ENCODE data around the gene HTR7.

Gene HTR7

GRCh38 chr10:90740265-90740664 is 117.6 kb downstream of the HTR7 start:
- DNase-seq (ENCODE audit: low read depth): no peak

- DNase-seq (ENCODE audit: low read depth): no peak
Measured at GRCh38 chr10:90738885-90739284, 119.0 kb downstream of the HTR7 start.

- DNase-seq (ENCODE audit: low read depth): no peak
Measured at GRCh38 chr10:90734415-90734814, 123.4 kb downstream of the HTR7 start.

- DNase-seq (ENCODE audit: low read depth): no peak
Measured at GRCh38 chr10:90732581-90732980, 125.3 kb downstream of the HTR7 start.

- DNase-seq (ENCODE audit: low read depth): no peak
Measured at GRCh38 chr10:90723416-90724068, 134.3 kb downstream of the HTR7 start.

GRCh38 chr10:90722832-90723231 is 135.0 kb downstream of the HTR7 start:
- no peak for DNase-seq (ENCODE audit: low read depth)

- no peak for DNase-seq (ENCODE audit: low read depth)
Measured at GRCh38 chr10:90718182-90718581, 139.7 kb downstream of the HTR7 start.

GRCh38 chr10:90712529-90712928 is 145.3 kb downstream of the HTR7 start:
- DNase-seq (ENCODE audit: low read depth): no peak

- DNase-seq (ENCODE audit: low read depth): no peak
Measured at GRCh38 chr10:90709727-90710126, 148.1 kb downstream of the HTR7 start.

GRCh38 chr10:90707657-90708056 is 150.2 kb downstream of the HTR7 start:
- DNase-seq (ENCODE audit: low read depth): no peak

- no peak for DNase-seq (ENCODE audit: low read depth)
Measured at GRCh38 chr10:90701428-90701827, 156.4 kb downstream of the HTR7 start.

- DNase-seq (ENCODE audit: low read depth): no peak
Measured at GRCh38 chr10:90695915-90696676, 161.7 kb downstream of the HTR7 start.
